Activated T-cell treated with anti-CD3 and anti-CD28 coated beads, Interleukin-2, amount 50 U/mL, for 72 hours (primary cell): ENCODE results near the gene MTA1. TPM values are rescaled to one million over a fixed set of nuclear protein-coding genes. Genes with fewer than 3 reads are reported as not detected.

Experiments
- ATAC-seq, 2 donors: fragments of 150-1000 bp; cut with Tn5 transposase; replicated peaks in 1 of 2; 2 replicates each; pipeline ENCODE4 v1.10.0; 2021; ENCODE audit warnings: moderate library complexity in 2 of 2, mild to moderate bottlenecking in 1 of 2
- DNase-seq, 2 donors: peaks; one replicate each; pipeline ENCODE4 v3.0.0; 2021 to 2022; ENCODE audit warnings: mixed read lengths in 1 of 2
- H3K27ac Mint-ChIP-seq: one replicate; pipeline ENCODE4 v1.8.0; 2022; ENCODE audit warnings: mild to moderate bottlenecking, moderate library complexity, mixed read lengths
- H3K27me3 Mint-ChIP-seq: one replicate; pipeline ENCODE4 v1.8.0; 2022; ENCODE audit warnings: low read depth, mixed read lengths
- H3K36me3 Mint-ChIP-seq, 2 donors: one replicate each; pipeline ENCODE4 v1.8.0; 2022; ENCODE audit warnings: mixed read lengths in 2 of 2, mild to moderate bottlenecking in 1 of 2; ENCODE audit not compliant: insufficient read depth in 2 of 2
- H3K4me1 Mint-ChIP-seq: one replicate; pipeline ENCODE4 v1.8.0; 2022; ENCODE audit warnings: low read depth, mixed read lengths
- H3K4me3 Mint-ChIP-seq, 2 donors: one replicate each; pipeline ENCODE4 v1.8.0; 2022; ENCODE audit warnings: mild to moderate bottlenecking in 2 of 2, mixed read lengths in 2 of 2, moderate library complexity in 2 of 2
- H3K9me3 Mint-ChIP-seq, 2 donors: one replicate each; pipeline ENCODE4 v1.8.0; 2022; ENCODE audit warnings: mixed read lengths in 2 of 2
- total RNA-seq, 2 donors: library from RNA; stranded (reverse); gene quantifications; one replicate each; pipeline ENCODE4 v1.2.3, GENCODE V29; 2022

The MTA1 gene
- total RNA-seq, 2 donors from 2014 or later, result 125 to 140 TPM

DNA sequence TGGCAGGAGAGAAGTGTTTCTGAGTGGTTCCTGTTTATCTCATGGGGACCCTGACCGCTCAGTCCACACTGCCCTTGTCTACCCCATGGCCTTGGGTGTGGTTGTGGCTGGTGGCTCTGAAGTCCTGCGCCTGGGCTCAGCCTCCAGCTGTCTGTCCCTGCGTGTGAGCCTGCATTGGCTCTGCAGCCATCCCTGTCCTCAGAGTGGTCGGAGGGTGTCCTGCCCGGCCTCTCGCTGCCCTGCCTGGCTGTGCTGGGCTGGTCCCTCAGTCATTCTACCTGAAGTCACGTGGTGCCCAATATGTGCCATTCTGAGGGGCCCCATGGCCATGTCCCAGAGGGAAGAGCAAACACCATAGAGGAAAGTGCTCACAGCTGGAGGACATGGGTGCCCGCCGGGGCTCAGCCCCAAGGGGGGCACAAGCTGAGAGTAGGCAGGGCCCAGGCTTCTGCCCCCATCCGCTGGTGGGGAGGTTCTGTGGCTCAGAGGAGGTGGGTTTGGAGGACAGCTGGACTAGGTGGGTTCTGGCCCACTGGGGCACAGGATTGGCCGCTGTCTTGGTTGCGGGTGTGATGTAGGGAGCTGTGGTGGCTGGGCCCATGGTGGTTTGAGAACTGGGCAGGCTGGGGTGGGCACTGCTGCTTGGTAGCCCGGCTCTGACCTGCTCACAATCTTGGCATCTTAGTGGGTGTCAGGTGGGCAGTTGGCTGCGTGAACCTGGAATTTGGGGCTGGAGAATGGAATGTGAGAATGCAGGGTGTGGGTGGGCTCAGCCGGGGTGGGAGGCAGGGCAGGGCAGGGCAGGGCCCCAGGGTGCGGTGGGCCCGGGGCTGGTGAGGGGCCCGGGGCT lies 83.0 kb downstream of the MTA1 start:
- Mint-ChIP-seq H3K4me1 (peaks cover 1% of the 10 kb centered on the region), H3K36me3 (peaks cover 0 to 4% of the 10 kb centered on the region in 2 donors), H3K27me3 (peaks cover 8% of the 10 kb centered on the region), H3K4me3 (no peak overlapping the region), H3K27ac (no peak overlapping the region), H3K9me3 (no peaks in the 10 kb centered on the region)
- ATAC-seq, result no peak
- DNase-seq, result no peak

DNA sequence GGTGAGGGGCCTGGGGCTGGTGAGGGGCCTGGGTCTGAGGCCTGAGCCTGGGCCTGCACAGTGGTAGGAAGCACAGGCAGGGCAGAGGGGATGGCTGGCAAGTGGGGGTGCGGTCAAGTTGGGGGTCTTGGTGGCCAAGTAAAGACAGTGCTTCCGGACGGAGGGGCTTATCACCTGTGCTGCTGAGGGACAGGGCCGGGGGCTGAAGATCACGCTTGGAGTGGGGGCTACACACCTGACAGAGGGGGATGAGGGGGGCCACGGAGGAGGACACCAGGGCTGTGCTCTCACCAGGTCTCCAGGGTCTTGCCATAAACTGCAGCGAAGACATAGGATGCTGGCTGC lies 83.6 kb downstream of the MTA1 start:
- DNase-seq (no peak), ATAC-seq (no peak)

GRCh38 chr14:105503935-105504692 lies 84.5 kb downstream of the MTA1 start:
- H3K27ac Mint-ChIP-seq, result no peak overlapping the region
- ATAC-seq (peak in 1 of 2 donors; percentile 12), DNase-seq (no peak)
- H3K9me3 Mint-ChIP-seq, result no peaks in the 10 kb centered on the region
- H3K36me3 Mint-ChIP-seq, result no peaks in the 10 kb centered on the region
- peaks cover 6% of the 10 kb centered on the region for H3K4me1 Mint-ChIP-seq
- H3K4me3 Mint-ChIP-seq, result no peak overlapping the region
- peaks cover 20% of the 10 kb centered on the region for H3K27me3 Mint-ChIP-seq

More for the DNA sequence above, 83.6 kb downstream of the MTA1 start:
- Mint-ChIP-seq H3K4me1 (peaks cover 6% of the 10 kb centered on the region), H3K27ac (no peak overlapping the region), H3K9me3 (no peaks in the 10 kb centered on the region), H3K36me3 (peaks cover 0 to 2% of the 10 kb centered on the region in 2 donors), H3K27me3 (peaks cover 14% of the 10 kb centered on the region), H3K4me3 (no peak overlapping the region)

DNA sequence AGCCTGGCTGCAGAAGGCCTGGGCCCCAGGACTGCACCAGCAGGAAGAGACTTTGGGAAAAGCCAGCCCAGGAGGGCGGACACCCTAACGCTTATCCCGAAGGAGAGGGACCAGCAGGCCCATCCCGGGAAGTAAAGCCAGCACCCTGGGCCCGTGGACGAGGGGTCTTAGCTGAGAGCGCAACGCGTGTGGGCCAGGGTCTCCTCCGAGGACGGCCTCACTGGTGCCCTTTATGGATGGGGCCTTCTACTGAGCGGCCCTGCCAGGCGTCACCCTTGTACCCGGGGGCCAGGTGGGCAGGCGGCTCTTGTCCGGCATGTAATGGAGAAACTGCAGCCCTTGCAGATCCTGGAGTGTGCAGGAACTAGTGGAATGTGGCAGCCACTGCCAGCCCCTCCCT lies 85.5 kb downstream of the MTA1 start:
- no peaks in the 10 kb centered on the region for H3K36me3 Mint-ChIP-seq
- no peak overlapping the region for H3K27ac Mint-ChIP-seq
- ATAC-seq (no peak), DNase-seq (no peak)
- no peaks in the 10 kb centered on the region for H3K9me3 Mint-ChIP-seq
- peaks cover 6% of the 10 kb centered on the region for H3K4me1 Mint-ChIP-seq
- H3K27me3 Mint-ChIP-seq, result peaks cover 20% of the 10 kb centered on the region
- H3K4me3 Mint-ChIP-seq, result no peak overlapping the region

- Mint-ChIP-seq H3K27me3 (peaks cover 28% of the 10 kb centered on the region), H3K9me3 (no peaks in the 10 kb centered on the region), H3K4me3 (no peak overlapping the region), H3K27ac (no peak overlapping the region), H3K4me1 (peaks cover 6% of the 10 kb centered on the region), H3K36me3 (no peaks in the 10 kb centered on the region)
- ATAC-seq, result no peak
- no peak for DNase-seq
Observed at GRCh38 chr14:105507247-105507646, 87.6 kb downstream of the MTA1 start.

DNA sequence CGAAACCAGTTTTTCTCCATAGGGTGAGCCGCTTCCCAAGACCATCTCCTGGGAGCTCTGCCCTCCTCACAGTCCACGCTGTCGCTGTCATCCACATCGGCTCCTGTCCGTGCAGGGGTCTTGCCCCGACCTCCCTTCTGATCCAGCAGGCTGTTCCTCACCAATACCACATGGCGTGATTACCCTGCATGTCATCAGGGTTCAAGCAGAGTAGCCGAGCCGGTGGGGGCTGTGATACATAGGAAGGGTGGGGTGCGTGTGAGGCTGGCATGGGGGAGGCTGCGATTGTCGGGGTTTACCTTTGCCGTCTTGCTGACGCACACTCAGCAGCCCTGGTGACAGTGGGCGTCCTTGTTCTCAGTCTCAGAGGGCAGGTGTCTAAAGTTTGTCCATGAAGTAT lies 88.4 kb downstream of the MTA1 start:
- ATAC-seq, result no peak
- H3K4me3 Mint-ChIP-seq, result no peak overlapping the region
- peaks cover 6% of the 10 kb centered on the region for H3K4me1 Mint-ChIP-seq
- no peak for DNase-seq
- H3K36me3 Mint-ChIP-seq, result no peaks in the 10 kb centered on the region
- no peak overlapping the region for H3K27ac Mint-ChIP-seq
- no peaks in the 10 kb centered on the region for H3K9me3 Mint-ChIP-seq
- peaks cover 28% of the 10 kb centered on the region for H3K27me3 Mint-ChIP-seq

DNA sequence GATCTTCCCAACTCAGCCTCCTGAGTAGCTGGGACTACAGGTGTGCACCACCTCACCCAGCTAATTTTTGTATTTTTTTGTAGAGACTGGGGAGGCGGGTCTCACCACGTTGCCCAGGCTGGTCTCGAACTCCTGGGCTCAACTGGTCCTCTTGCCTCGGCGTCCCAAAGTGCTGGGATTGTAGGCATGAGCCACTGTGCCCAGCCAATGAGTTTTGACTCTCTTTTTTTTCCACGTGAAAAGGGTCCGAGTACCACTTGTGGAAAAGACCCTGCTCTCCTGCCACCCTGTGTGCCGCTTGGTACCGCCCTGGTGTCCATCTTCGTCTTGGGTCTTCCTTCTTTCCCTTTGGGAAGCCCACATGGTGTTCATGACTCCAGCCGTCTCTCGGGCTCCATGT lies 89.0 kb downstream of the MTA1 start:
- peaks cover 6% of the 10 kb centered on the region for H3K4me1 Mint-ChIP-seq
- H3K4me3 Mint-ChIP-seq, result no peak overlapping the region
- H3K36me3 Mint-ChIP-seq, result no peaks in the 10 kb centered on the region
- ATAC-seq, result no peak
- H3K27me3 Mint-ChIP-seq, result peaks cover 28% of the 10 kb centered on the region
- no peak overlapping the region for H3K27ac Mint-ChIP-seq
- H3K9me3 Mint-ChIP-seq, result no peaks in the 10 kb centered on the region
- no peak for DNase-seq

DNA sequence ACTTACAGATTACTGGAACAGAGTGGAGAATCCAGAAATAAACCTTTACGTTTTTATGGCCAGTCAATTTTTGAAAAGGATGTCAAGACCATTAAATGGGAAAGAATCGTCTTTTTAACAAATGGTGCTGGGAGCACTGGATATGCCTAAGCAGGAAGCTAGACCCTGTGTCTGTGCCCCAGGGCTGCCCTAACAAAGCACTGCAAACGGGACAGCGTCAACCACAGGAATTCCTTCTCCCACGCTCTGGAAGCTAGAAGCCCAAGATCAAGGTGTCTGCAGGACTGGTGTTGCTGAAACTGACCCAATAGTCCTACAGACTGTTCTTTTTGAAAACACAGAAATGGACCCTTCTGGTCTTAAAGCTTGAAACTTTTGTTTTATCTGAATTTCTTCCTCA lies 97.5 kb downstream of the MTA1 start:
- no peak for ATAC-seq
- Mint-ChIP-seq H3K36me3 (peaks cover 0 to 2% of the 10 kb centered on the region in 2 donors), H3K4me3 (no peak overlapping the region), H3K27ac (no peak overlapping the region), H3K4me1 (no peaks in the 10 kb centered on the region), H3K9me3 (no peaks in the 10 kb centered on the region), H3K27me3 (peaks cover 49% of the 10 kb centered on the region)
- no peak for DNase-seq

GRCh38 chr14:105519946-105520698 lies 100.5 kb downstream of the MTA1 start:
- Mint-ChIP-seq H3K36me3 (peaks cover 0 to 2% of the 10 kb centered on the region in 2 donors), H3K27ac (no peak overlapping the region), H3K9me3 (no peaks in the 10 kb centered on the region), H3K4me1 (no peaks in the 10 kb centered on the region), H3K27me3 (peaks cover 64% of the 10 kb centered on the region), H3K4me3 (no peak overlapping the region)
- DNase-seq (no peak), ATAC-seq (no peak)

Other genes with a start within 250 kb of the MTA1 start
- 10 to 100 TPM; 13.3 to 18.2 TPM for gene NUDT14, start 238.5 kb upstream of the MTA1 start, total RNA-seq
- 10 to 100 TPM; 25.8 to 28.8 TPM for gene BTBD6, start 171.3 kb upstream of the MTA1 start, total RNA-seq
- gene BRF1, start 118.8 kb upstream of the MTA1 start, total RNA-seq, result 10 to 100 TPM; 31.3 to 34.5 TPM
- gene PACS2, start 105.1 kb upstream of the MTA1 start, total RNA-seq, result 10 to 100 TPM; 36.5 to 44.9 TPM
- gene TEX22, start 21.3 kb upstream of the MTA1 start, total RNA-seq, result 1 to 10 TPM; 1.8 to 3.3 TPM
- gene CRIP2, start 55.0 kb downstream of the MTA1 start, total RNA-seq, result 1 to 10 TPM; 1.1 to 1.3 TPM
- gene CRIP1, start 67.1 kb downstream of the MTA1 start, total RNA-seq, result 100 to 1,000 TPM; 146 to 174 TPM
- gene TEDC1, start 71.4 kb downstream of the MTA1 start, total RNA-seq, result 10 to 100 TPM; 33.0 to 36.9 TPM
- 1 to 10 TPM; 6.3 to 7.9 TPM for gene TMEM121, start 106.8 kb downstream of the MTA1 start, total RNA-seq